NCI-H1092 treated with DMSO at 0.1 percent for 48 hours (cell line): ENCODE results near the gene THTPA.

Experiments used
- DNase-seq: peaks from one replicate; lab custom pipeline; 2025; lab: John Stamatoyannopoulos, UW

THTPA gene

DNA sequence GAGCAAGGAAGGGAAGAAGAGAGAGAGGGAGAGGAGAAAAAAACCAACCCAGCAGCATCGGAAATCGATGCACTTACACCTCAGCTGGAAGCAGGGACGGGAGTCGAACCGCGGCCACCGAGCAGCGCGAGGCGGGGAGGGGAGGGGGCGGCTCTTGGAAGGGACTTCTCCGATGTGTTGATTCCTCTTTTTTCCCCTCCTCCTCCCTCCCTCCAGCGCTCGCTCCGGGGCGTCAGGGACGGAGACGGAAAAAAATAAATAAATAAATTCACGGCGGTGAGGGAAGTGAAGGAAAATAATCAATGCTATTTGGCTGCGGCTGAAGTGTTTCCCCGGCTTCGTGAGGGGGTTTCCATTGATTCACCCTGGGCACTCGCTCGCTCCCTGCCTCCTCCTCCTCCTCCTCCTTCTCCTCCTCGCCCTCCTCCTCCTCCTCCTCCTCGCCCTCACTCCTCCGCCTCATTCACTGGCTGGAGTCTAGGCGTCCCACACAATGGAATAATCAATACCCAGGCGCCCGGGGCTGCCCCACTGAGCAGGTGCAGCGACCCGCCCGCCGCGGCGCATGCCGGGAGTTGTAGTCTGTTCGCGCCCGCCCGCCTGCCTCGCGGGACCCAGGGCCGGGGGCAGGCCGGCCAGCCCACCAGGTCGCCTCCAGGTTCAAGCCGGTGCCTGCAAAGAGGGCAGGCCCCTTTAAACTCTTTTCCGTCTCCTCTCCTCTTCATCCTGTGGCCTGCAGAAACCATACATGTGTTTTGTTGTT is 4.6 kb upstream of the THTPA start, which contains the start of gene ZFHX2:
Gene ZFHX2, minus strand, starts transcription at position 500 of the 763 bp plus-strand sequence. CDS start 16,440 bp downstream, outside the sequence.
- peak; percentile 95 for DNase-seq

DNA sequence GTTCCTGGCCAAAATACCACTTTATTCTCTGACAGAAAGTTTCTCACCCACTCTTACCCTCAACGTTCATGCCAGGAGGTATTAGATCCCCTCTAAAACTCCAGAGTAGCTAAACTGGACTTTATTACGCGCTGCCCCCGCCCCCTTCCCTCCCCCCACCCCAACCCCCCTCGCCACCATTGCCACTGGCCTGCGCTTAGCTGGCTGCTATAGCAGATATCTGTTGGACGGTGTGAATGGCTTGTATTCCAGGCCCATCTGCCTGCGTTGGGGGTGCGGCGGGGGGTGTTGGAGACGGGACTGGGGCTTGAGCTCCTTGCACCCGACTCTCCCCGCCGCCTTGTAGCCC is 564 bp upstream of the THTPA start:
- DNase-seq: no peak

DNA sequence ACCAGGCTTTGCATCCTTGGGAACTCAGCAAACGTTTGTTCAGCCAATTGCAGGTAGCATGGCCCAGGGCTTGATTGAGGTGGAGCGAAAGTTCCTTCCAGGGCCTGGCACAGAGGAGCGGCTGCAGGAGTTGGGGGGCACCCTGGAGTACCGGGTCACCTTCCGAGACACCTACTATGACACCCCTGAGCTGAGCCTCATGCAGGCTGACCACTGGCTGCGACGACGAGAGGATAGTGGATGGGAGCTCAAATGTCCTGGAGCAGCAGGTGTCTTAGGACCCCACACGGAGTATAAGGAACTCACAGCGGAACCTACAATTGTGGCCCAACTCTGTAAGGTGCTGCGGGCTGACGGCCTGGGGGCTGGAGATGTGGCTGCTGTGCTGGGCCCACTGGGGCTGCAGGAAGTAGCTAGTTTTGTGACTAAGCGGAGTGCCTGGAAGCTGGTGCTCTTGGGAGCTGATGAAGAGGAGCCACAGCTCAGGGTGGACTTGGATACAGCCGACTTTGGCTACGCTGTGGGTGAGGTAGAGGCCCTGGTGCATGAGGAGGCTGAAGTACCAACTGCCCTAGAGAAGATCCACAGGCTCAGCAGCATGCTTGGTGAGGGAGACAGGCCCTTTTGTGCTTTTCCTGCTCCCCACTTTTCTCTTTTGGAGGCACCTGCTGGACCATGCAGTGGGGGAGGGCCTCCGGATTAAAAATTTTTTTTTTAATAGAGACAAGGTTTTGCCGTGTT is 799 bp downstream of the THTPA start:
- DNase-seq: no peak

DNA sequence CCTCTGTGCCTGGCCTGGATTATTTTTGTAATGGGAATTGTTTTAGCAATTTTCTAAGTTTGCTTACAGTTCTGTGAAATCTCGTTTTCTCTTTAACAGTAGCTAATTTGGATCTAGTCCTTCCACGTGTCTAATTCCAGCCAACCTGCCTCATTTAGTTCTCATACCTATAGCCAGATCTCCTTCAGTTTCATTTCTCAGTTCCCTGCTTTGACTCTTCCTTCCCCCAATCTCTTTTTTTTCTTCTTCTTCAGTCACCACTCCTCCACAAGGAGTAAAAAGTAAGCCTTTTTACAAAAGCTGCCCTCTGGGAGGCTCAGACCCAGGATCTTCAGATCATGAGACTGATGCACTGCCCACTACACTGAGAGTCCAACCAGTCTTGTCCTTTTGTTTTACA is 1.4 kb downstream of the THTPA start:
- DNase-seq: no peak

DNA sequence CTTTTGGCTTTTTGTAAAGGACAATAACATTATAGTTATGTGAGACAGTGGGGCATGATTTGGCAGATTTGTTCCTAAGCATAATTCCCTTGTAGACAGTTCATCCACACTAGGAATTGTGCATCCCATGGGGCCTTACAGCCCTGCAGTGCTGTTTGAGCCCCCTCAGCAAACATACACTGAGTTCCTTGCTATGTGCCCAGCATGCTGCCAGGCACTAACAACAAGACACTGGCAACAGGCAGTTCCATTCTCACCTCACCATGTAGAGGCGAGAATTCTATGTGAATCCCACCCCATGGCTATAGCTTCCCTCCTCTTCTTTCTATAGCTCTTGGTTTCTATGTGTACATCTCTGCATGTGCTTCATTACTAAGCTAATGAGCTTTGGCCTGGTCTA is 1.9 kb downstream of the THTPA start:
- DNase-seq: no peak

DNA sequence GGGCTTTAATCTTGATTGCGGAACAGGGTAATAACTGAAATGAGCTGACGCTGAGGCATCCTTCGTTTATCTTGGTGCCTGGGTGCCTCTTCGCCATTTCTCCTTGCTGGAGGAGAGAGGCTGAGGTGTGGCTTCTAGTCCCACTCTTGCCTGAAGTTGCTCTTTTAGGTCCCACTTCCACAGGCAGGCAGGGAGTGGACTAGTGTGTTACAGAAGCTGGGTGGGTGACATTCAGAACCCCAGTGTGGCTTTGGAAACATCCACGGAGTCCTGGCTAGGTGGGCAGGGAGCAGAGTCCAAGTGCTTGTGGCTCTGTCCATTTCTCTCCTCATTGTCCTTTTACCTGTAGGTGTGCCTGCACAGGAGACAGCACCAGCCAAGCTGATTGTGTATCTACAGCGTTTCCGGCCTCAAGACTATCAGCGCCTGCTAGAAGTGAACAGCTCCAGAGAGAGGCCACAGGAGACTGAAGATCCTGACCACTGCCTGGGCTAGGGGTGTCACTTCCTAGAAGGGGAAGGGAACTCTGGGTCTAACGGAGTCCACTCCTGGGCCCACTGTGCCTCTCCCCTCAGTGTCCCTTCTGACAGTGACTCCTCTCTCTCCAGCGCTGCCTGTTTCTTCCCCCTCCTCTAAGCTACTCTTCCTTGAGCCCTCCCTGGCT is 2.4 kb downstream of the THTPA start:
- DNase-seq: no peak

DNA sequence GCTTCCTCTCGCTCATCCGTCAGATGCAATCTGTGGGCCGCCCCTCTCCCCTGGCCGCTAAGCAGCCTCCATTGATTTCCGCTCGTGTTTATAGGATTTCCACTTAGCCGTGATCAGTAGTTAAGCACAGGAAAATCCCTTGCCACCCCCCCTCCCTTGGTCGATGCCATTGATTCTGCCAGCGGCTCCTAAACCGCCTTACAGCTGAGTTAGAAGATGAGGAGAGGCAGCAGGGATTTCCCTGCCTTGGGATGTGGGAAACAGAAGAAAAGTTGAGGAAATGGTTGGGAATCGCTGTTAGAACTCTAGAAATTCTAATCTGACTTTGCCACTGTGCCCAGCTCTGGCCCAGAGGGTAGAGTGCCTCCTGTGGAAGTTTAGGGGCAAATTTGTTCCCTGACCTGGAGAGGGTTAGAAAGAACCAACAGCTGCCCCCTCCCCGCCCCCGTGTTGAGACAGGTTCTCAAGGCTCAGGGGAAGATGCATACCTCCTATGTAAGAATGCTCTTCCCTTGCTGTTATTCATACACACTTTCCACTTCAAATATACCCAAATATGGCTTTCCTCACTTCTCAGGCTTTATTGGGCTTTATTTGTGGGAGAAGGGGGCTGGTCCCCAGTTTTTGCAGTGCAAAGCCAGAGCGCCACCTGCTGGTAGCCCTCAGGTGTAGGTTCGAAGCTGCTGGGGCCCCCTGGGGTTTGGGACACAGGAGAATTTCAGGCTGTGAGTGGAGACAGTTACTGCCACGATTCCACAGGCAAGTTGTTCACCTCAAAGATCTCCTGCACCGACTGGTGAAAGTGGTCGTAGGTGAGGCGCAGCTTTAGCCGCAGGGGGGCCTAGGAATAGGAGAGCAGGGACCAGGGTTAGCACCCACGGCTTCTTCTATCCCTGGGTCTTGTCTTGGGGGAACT is 3.2 kb downstream of the THTPA start:
- DNase-seq: peak; percentile 42

DNA sequence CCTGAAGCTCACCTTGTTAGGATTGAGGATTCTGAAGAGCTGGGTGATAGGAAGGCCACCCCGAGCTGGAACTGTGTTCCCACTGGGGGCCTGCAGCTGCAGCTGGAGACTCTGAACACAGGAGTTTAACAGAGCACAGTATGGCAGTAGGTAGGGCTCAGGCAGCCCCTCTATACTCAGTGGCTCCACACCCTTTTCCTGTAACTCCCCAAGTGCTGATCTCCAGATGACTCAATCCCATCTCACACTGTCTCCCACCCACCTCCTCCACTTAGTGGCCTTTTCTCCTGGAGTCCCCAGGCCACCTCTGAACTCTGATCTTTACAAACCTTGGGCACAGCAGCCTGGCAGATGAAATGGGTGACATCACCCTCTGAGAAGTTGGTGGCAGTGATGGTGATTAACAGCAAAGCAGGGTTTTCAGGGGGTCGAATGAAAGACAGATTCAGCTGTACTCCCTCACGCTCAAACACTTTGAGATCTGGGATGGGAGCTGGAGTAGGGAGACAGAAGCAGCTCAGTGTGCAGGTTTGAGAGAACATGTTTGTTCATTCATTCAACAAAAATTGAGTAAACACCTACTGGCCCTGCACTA is 4.0 kb downstream of the THTPA start:
- no peak for DNase-seq

DNA sequence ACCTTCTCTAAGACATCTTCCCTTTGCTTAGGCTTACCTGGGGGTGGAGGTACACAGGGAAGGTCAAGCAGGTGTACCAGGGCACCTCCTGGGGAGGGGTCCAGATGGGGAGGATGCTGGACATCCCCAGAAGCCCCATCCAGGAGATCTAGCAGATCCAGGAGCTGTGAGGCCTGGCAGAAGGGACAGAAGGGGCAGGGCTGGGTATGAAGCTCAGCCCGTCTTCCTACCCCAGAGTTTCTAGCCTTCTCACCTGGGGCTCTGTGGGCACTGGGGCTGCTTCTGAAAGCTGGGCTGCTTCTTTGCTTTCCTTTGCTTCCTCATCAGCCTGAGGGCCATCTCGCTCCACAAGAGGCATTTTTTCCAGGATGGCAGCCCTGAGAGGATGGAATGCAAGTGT is 5.2 kb downstream of the THTPA start:
- no peak for DNase-seq

DNA sequence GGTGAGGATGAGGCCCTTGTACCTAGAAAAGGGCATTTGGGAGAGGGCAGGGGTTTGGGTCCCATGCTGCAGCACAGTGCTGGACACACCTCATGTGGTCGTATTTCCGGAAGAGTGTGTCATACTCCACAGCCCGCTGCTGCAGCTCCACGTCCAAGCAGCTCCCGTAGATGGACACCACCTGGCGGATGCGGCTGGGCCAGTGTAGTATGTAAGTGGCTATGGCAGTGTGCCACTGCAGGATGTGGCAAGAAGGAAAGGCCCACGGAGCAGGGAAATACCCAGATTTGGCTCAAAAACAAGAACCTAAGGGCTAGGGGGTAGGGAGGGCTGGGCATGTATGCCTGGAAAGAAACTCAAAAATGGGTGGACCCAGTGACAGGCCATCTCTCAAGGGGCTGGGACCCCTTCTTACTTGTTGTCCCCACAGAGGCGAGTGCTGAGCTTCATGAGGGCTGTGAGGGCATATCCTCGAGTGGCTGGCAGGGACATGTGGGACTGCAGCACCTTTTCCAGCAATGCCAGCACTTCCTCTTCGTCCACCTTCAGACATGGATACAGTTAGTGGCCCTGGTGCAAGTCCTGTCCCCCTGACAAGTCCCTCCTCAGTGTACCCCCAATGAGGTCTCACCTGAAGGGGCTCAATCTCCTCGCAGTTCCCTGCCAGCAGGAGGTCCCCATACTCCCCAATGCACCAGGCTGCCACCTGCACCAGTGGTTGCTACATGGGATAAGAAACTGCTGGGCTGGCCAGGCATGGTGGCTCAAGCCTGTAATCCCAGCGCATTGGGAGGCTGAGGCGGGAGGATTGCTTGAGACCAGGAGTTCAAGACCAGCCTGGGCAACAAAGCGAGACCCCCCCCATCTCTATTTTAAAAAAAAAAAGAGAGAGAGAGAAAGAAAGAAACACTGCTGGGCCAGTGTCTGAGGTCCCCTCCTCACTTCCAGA is 6.1 kb downstream of the THTPA start:
- DNase-seq: no peak

DNA sequence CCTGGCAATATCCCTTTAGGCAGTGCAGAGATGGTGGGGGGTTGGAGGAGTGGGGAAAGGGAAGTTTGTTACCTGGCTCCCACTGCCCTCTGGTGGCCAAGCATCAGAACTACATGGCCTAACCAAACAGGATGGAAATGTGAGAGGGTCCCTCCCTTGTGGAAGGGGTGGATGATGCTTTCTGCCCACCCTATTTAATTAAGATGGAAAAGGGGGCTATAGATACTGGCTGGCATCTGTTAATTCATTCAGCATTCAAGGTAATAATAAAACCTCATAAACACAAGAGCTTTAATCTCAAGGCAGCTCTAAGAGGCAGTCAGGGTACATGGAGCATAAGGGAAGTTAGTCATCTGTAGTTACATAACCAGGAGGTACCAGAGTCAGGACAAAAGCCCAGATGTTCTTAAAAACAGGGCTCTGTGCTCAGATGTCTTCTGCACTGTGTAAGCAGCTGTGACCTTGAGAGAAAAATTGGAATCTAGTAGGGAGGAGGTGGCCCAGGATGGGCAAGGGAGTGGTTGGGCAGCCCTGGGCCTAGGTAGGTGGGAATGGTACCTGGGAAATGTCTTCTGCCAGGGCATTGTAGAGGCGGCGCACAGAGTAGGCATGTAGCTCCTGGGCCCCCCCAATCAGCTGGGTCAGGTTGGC is 6.9 kb downstream of the THTPA start:
- peak; percentile 66 for DNase-seq

DNA sequence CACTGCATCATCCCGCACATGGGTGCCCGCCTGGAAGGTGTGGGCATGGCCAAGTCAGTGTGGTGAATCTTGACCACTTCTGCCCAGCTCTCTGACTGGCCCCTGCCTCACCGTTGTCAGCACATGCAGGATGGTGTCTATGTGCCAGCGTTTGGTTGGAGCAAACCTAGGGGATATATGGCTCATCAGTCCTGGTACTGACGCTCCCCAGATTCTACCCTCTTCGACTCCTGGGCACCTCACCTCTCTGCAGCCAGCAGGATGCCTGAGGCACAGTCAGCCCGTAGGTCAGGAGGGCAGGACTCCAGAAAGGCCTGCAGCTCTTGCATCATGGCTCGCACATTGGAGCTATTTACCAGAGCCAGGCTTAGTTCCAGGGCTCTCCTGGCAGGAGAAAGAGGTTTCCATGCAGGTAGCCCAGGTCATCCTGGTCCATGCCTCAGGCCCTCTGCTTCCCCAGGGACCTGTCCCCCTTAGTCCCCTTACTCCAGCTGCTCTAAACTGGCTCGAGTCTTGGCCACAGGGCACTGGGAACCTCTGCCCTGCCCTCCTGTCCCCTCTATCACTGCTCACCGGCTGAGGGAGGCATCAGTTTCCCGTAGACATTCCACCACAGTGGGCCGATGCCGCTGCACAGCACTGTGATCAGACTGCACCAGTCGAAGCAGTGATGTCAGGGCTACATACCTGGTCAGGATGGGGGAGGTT is 7.6 kb downstream of the THTPA start:
- DNase-seq: no peak

DNA sequence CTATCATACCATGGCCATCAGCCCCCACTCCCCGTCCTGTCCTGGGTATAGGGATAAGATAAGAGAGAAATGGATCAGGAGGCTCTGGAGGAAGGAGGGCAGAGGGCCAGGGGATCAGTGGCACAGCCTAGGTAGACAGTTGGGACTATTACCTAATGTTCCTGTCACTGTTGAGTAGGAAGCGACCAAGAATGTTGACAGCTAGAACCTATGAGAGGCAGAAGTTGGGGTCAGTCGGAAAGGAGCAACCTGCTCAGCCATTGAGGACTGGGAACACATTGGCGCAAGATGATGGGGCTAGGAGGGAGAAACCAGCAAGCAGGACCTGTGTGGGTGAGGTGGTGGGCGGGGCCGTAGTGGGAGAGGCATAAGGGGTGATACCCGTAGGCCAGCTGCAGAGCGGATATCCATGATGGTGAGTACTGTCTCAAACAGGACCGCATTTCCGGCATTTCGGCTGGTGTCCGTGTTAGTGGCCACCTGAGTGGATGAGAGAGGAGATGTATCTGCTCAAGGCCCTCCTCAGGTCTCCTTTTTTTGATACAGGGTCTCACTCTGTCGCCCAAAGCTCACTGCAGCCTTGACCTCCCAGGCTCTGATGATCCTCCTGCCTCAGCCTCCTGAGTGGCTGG is 8.2 kb downstream of the THTPA start:
- DNase-seq: no peak

DNA sequence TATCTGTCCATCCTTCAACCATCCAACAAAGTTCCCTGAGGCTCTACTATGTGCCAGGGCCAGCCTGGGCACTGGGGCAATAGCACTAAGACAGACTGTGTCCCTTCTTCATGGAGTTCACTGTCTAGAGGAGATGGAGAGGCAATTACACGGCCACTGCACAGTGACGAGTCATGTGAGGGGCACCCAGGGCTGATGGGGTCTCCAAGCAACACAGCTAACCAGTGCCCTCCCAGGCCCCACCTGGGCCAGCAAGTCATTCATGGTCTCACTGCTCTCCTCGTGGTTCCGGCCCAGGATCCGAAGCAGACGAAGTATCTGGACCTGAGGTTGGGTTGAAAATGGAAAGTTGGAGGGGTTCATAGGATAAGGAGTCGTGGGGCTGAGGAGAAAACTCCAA is 8.8 kb downstream of the THTPA start:
- DNase-seq: no peak

DNA sequence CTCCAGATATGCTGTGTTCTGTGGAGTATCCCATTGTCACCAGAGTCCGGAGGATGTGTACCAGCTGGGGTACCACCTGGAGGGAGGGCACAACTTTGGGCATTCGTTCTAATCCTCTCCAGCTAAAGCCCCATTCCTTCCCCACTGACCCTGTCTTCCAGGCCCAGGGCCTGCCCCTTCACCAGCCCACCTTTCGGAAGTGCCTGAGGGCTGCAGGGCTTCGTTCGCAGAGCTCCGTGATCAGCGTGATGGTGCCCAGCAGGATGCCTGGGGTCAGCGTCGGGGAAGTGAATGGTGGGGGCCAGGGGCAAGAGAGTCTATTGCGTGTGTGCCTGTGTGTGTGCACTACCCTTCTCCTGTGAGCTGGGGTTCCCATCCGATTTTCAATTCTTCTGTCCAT is 9.6 kb downstream of the THTPA start:
- DNase-seq: no peak

DNA sequence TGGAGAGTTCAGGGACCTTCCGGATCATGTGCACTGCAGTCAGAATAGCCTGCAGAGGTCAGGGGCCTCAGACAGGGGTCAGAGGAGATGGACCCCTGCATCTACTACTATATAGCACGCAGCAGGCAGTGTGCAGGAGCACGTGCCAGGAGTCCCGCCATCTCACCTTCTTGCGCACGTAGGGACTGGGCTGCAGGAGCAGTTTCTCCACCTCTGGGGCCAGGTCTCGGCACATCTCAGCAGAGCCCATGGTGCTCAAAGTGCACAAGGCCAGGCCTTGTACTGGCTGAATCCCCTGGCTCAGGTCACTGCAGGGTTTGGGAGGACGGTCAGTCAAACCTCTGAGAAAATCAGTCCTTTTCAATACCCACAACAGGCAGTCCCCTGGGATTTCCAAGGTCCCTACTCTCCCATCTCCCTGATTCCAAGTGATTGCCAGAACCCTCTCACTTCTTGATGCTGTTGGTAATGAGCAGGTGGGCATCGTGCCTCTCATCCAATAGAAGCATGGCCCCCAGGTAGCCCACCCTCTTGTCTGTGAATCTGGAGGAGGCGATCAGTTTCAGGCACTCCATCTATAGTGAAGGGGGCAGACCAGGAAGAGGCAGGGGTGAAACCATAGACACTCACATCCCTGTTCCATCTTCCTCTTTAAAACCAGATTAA is 10.2 kb downstream of the THTPA start:
- no peak for DNase-seq

DNA sequence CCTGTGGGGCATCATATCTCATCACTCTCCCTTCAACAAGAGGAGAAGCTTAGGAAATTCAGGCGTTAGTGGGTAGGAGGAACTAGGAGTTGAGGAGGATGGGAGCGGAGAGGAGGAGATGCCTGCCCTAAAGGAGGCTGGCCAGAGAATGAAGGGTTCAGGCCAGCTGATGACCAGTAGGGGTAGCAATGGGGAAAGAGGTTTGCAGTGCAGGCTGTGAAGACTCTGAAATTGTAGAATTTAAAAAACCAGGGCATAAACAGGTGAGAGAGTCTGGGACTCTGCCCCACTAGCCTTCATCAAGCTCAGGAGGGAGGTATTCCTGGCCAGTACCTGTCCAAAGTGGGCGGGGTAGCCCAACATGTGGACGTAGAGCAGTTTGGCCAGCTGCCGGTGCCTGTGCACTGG is 10.7 kb downstream of the THTPA start:
- DNase-seq: peak; percentile 28
